Brain microvascular endothelial cell (primary cell): ENCODE measurements around the gene ITGB8.

ENCODE experiments used
- DNase-seq: peaks from one replicate; pipeline ENCODE4 v3.0.0-alpha.2; 2020
- H3K27ac ChIP-seq: fragments of 250-450 bp; sonication (Bioruptor Pico); 2 replicates; pipeline ENCODE4 v1.5.1; 2020; ENCODE audit warnings: mild to moderate bottlenecking, moderate library complexity
- H3K27me3 ChIP-seq: fragments of 250-450 bp; sonication (Bioruptor Pico); replicated peaks from 2 replicates; pipeline ENCODE4 v1.5.1; 2020; ENCODE audit warnings: mild to moderate bottlenecking
- H3K36me3 ChIP-seq: fragments of 250-450 bp; sonication (Bioruptor Pico); replicated peaks from 2 replicates; pipeline ENCODE4 v1.5.1; 2020; ENCODE audit warnings: mild to moderate bottlenecking
- H3K4me3 ChIP-seq: 2 replicates; pipeline ENCODE4 v1.5.1; 2011; ENCODE audit warnings: low read depth, mild to moderate bottlenecking, control low read depth, low read length, moderate library complexity
- CTCF ChIP-seq: IDR thresholded peaks from 2 replicates; pipeline ENCODE4 v1.5.1; 2011; ENCODE audit warnings: low read depth, mild to moderate bottlenecking, moderate library complexity, low read length, control low read depth, inconsistent platforms; ENCODE audit errors: missing control alignments
- in situ Hi-C: cut with HindIII; loops from 2 replicates; pipeline ENCODE4 v1.10.0; 2017; ENCODE audit warnings: low sequenced_read_pairs, low pct_ligation_motif_present

Gene ITGB8

GRCh38 chr7:20330928-20331909 is 519 bp downstream of the ITGB8 start:
- Histone ChIP-seq H3K4me3 (peak overlapping the region; percentile 82), H3K36me3 (no peaks in the 10 kb centered on the region), H3K27ac (peak overlapping the region; percentile 85), H3K27me3 (no peaks in the 10 kb centered on the region)
- in situ Hi-C loops: no loop called here
- peak; percentile 18 for DNase-seq
- no peak for TF ChIP-seq CTCF

GRCh38 chr7:20331910-20332813 is 1.5 kb downstream of the ITGB8 start:
- in situ Hi-C loops: no loop called here
- TF ChIP-seq CTCF: no peak
- peak overlapping the region; percentile 82 for H3K4me3 ChIP-seq
- no peak for DNase-seq
- H3K36me3 ChIP-seq: no peaks in the 10 kb centered on the region
- no peaks in the 10 kb centered on the region for H3K27me3 ChIP-seq
- no peak overlapping the region for H3K27ac ChIP-seq

GRCh38 chr7:20338285-20338684 is 7.6 kb downstream of the ITGB8 start:
- Histone ChIP-seq H3K27me3 (no peaks in the 10 kb centered on the region), H3K27ac (no peak overlapping the region), H3K36me3 (no peaks in the 10 kb centered on the region), H3K4me3 (no peak overlapping the region)
- no peak for TF ChIP-seq CTCF
- no peak for DNase-seq
- in situ Hi-C loops: no loop called here

GRCh38 chr7:20340839-20341238 is 10.1 kb downstream of the ITGB8 start:
- no peaks in the 10 kb centered on the region for H3K27me3 ChIP-seq
- H3K4me3 ChIP-seq: no peak overlapping the region
- no peak overlapping the region for H3K27ac ChIP-seq
- in situ Hi-C loops: no loop called here
- H3K36me3 ChIP-seq: no peaks in the 10 kb centered on the region
- DNase-seq: no peak
- no peak for TF ChIP-seq CTCF

- Histone ChIP-seq H3K36me3 (no peaks in the 10 kb centered on the region), H3K27me3 (no peaks in the 10 kb centered on the region), H3K27ac (no peak overlapping the region), H3K4me3 (no peak overlapping the region)
- in situ Hi-C loops: no loop called here
- no peak for DNase-seq
- peak; percentile 57 for TF ChIP-seq CTCF
Measured at GRCh38 chr7:20343205-20343604, 12.5 kb downstream of the ITGB8 start.
